H9 (cell line): ENCODE data around the gene SS18L1. TPM values are rescaled to one million over a fixed set of nuclear protein-coding genes. Genes with fewer than 3 reads are reported as not detected.

Experiments
- DNase-seq: peaks from one replicate; pipeline ENCODE4 v3.0.0-alpha.2; 2017
- H2AFZ ChIP-seq: one replicate; pipeline ENCODE4 v1.6.1; 2013; ENCODE audit warnings: mild to moderate bottlenecking, low read length, control low read depth, moderate library complexity
- H2AK5ac ChIP-seq: 2 replicates; pipeline ENCODE4 v1.6.1; 2013; ENCODE audit warnings: low read length, control low read depth, mixed read lengths; ENCODE audit not compliant: insufficient read length
- H2BK120ac ChIP-seq: one replicate; pipeline ENCODE4 v1.6.1; 2013; ENCODE audit warnings: low read depth, mild to moderate bottlenecking, low read length, control low read depth, inconsistent platforms; ENCODE audit not compliant: poor library complexity, severe bottlenecking
- H2BK12ac ChIP-seq: 2 replicates; pipeline ENCODE4 v1.6.1; 2013; ENCODE audit warnings: low read length, control low read depth, mixed read lengths, low read depth; ENCODE audit not compliant: insufficient read length
- H2BK15ac ChIP-seq: 2 replicates; pipeline ENCODE4 v1.6.1; 2013; ENCODE audit warnings: low read depth, low read length, control low read depth
- H2BK20ac ChIP-seq: one replicate; pipeline ENCODE4 v1.6.1; 2013; ENCODE audit warnings: low read depth, mild to moderate bottlenecking, low read length, control low read depth, inconsistent platforms; ENCODE audit not compliant: poor library complexity, severe bottlenecking
- H2BK5ac ChIP-seq: 2 replicates; pipeline ENCODE4 v1.6.1; 2013; ENCODE audit warnings: low read length, control low read depth, mixed read lengths; ENCODE audit not compliant: insufficient read length
- H3K14ac ChIP-seq: 2 replicates; pipeline ENCODE4 v1.6.1; 2013; ENCODE audit warnings: low read length, control low read depth; ENCODE audit not compliant: insufficient read depth
- H3K18ac ChIP-seq: 2 replicates; pipeline ENCODE4 v1.6.1; 2013; ENCODE audit warnings: low read depth, mild to moderate bottlenecking, mixed read lengths, low read length, control low read depth; ENCODE audit not compliant: insufficient read length
- H3K23ac ChIP-seq: 2 replicates; pipeline ENCODE4 v1.6.1; 2013; ENCODE audit warnings: low read length, control low read depth, mixed read lengths, low read depth; ENCODE audit not compliant: insufficient read length
- H3K23me2 ChIP-seq: 2 replicates; pipeline ENCODE4 v1.6.1; 2013; ENCODE audit warnings: low read depth, mild to moderate bottlenecking, mixed read lengths, low read length, control low read depth; ENCODE audit not compliant: insufficient read length, poor library complexity, severe bottlenecking
- H3K27ac ChIP-seq: 2 replicates; pipeline ENCODE4 v1.5.1; 2013; ENCODE audit warnings: low read length, control low read depth, mixed read lengths, low read depth; ENCODE audit not compliant: insufficient read length
- H3K27me3 ChIP-seq: 2 replicates; pipeline ENCODE4 v1.6.1; 2013; ENCODE audit warnings: low read length, control low read depth, inconsistent platforms; ENCODE audit not compliant: insufficient read depth
- H3K4ac ChIP-seq: 2 replicates; pipeline ENCODE4 v1.6.1; 2013; ENCODE audit warnings: low read depth, mild to moderate bottlenecking, control low read depth, inconsistent platforms, low read length, moderate library complexity
- H3K4me1 ChIP-seq: 2 replicates; pipeline ENCODE4 v1.6.1; 2013; ENCODE audit warnings: low read length, control low read depth, inconsistent platforms; ENCODE audit not compliant: insufficient read depth
- H3K4me2 ChIP-seq: 2 replicates; pipeline ENCODE4 v1.6.1; 2013; ENCODE audit warnings: low read length, control low read depth, mixed read lengths; ENCODE audit not compliant: insufficient read length, insufficient read depth
- H3K56ac ChIP-seq: 2 replicates; pipeline ENCODE4 v1.6.1; 2013; ENCODE audit warnings: low read depth, mild to moderate bottlenecking, mixed read lengths, low read length, control low read depth; ENCODE audit not compliant: insufficient read length
- H3K79me1 ChIP-seq: 2 replicates; pipeline ENCODE4 v1.6.1; 2013; ENCODE audit warnings: low read depth, mild to moderate bottlenecking, moderate library complexity, low read length, control low read depth, inconsistent platforms; ENCODE audit not compliant: insufficient read depth, poor library complexity, severe bottlenecking
- H3K79me2 ChIP-seq: 2 replicates; pipeline ENCODE4 v1.6.1; 2013; ENCODE audit warnings: low read length, control low read depth, inconsistent platforms; ENCODE audit not compliant: insufficient read depth
- H3K9ac ChIP-seq: 2 replicates; pipeline ENCODE4 v1.6.1; 2013; ENCODE audit warnings: low read length, control low read depth, mixed read lengths; ENCODE audit not compliant: insufficient read length; ENCODE audit errors: extremely low read depth
- H3K9me3 ChIP-seq: one replicate; pipeline ENCODE4 v1.6.1; 2013; ENCODE audit warnings: low read depth, low read length, inconsistent platforms; ENCODE audit not compliant: control insufficient read depth
- H3T11ph ChIP-seq: one replicate; pipeline ENCODE4 v1.6.1; 2013; ENCODE audit warnings: mild to moderate bottlenecking, low read length, control low read depth, inconsistent platforms
- H4K20me1 ChIP-seq: one replicate; pipeline ENCODE4 v1.6.1; 2013; ENCODE audit not compliant: control insufficient read depth, insufficient read length, insufficient read depth
- H4K5ac ChIP-seq: 2 replicates; pipeline ENCODE4 v1.6.1; 2013; ENCODE audit warnings: low read depth, mild to moderate bottlenecking, mixed read lengths, low read length, control low read depth; ENCODE audit not compliant: insufficient read length
- H4K8ac ChIP-seq: replicated peaks from 2 replicates; pipeline ENCODE4 v1.6.1; 2013; ENCODE audit warnings: low read length, control low read depth, mixed read lengths, low read depth; ENCODE audit not compliant: insufficient read length
- H4K91ac ChIP-seq: 2 replicates; pipeline ENCODE4 v1.6.1; 2013; ENCODE audit warnings: low read depth, mild to moderate bottlenecking, moderate library complexity, mixed read lengths, low read length, control low read depth; ENCODE audit not compliant: insufficient read length
- H3K27ac Mint-ChIP-seq, 3 experiments: 2 replicates in 2 of 3; 3 replicates in 1 of 3; pipeline ENCODE4 v1.8.0; 2020 to 2021; ENCODE audit warnings: mixed read lengths in 3 of 3, mild to moderate bottlenecking in 1 of 3, moderate library complexity in 1 of 3
- H3K27me3 Mint-ChIP-seq: 2 replicates; pipeline ENCODE4 v1.8.0; 2021; ENCODE audit warnings: low read depth, mild to moderate bottlenecking, moderate library complexity, mixed read lengths
- H3K36me3 Mint-ChIP-seq, 3 experiments: 2 replicates in 2 of 3; 3 replicates in 1 of 3; pipeline ENCODE4 v1.8.0; 2020 to 2021; ENCODE audit warnings: low read depth in 3 of 3, mixed read lengths in 3 of 3; ENCODE audit not compliant: insufficient read depth in 1 of 3
- H3K4me1 Mint-ChIP-seq, 2 experiments: 2 replicates each; pipeline ENCODE4 v1.8.0; 2020; ENCODE audit warnings: mixed read lengths in 2 of 2
- H3K4me3 Mint-ChIP-seq, 2 experiments: 2 replicates in 1 of 2; 3 replicates in 1 of 2; pipeline ENCODE4 v1.8.0; 2020 to 2021; ENCODE audit warnings: mild to moderate bottlenecking in 2 of 2, mixed read lengths in 2 of 2, moderate library complexity in 1 of 2
- H3K9me3 Mint-ChIP-seq, 2 experiments: 2 replicates in 1 of 2; 3 replicates in 1 of 2; pipeline ENCODE4 v1.8.0; 2020; ENCODE audit warnings: mild to moderate bottlenecking in 2 of 2, mixed read lengths in 2 of 2, moderate library complexity in 1 of 2
- WGBS: extraction: QIAGEN DNeasy Blood & Tissue Kit; methylation state at CpG from one replicate; pipeline ENCODE4 v1.1.7; 2013; ENCODE audit warnings: missing lambda C conversion rate, low lambda C conversion rate, mixed read lengths; ENCODE audit not compliant: insufficient read length; ENCODE audit errors: extremely low coverage; 5-methylcytosine and 5-hydroxymethylcytosine counted together
- total RNA-seq: library from RNA; stranded (reverse); gene quantifications from 2 replicates; pipeline ENCODE4 v1.2.1, GENCODE V29; 2021
- TF ChIP-seq, protein P1 (sequence below): fragments of 200-600 bp; sonication (generic); conservative IDR thresholded peaks from 3 replicates; pipeline ENCODE4 v1.8.0; 2021; ENCODE audit warnings: antibody characterized with exemption, mild to moderate bottlenecking

SS18L1 gene
- total RNA-seq, 1 experiment from 2014 or later, result 22.2 TPM

DNA sequence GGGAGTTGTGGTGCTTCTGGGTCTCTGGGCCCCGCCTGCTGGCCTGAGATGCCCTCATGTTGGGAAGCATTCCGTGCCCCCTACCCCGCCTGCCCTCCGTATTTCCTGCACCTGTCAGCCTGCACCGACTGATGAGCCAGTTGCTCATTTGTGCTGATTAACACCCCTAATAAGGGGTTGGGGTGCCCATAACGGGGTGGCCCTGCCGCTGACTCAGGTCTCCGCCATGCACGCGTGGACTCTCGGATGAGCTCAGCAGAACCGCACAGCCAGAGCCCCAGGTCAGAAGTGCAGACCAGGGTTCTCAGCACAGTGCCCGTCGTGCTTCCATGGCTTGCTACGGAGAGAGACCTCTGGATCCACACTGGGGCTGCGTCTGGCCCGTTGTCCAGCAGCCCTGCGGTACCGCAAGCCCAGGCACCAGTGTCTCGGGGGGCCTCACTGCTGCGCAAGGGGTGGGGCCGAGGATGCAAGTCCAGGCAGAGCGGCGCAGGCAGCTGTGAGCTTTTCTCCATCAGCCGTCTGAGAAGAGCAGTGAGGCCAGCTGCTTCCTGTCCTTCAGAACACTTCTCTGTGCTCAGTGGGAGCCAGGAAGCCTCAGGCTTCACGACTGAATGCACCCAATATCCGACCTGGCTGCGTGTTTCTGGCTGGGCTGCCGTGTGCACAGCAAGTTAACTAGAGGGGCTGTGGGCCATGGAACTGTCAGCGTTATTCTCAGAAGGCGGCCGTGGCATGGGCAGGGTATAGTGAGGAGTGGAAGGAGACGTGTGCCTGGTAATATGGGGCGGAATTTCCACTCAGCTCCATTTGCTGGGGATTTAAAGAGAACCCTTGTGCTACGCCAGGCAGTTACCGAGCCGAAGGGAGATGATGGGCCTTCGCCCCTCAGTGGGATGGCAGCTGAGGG lies 57.9 kb downstream of the SS18L1 start:
- Mint-ChIP-seq H3K4me1 (no peaks in the 10 kb centered on the region), H3K27me3 (no peaks in the 10 kb centered on the region), H3K9me3 (no peaks in the 10 kb centered on the region), H3K4me3 (no peak overlapping the region), H3K27ac (peak overlapping the region in 1 of 3 experiments; percentile 52; a peak in 1 of 7 replicates), H3K36me3 (peaks cover 22 to 50% (median 47%) of the 10 kb centered on the region in 3 experiments; a peak in 6 of 7 replicates)
- Histone ChIP-seq H3K27ac (no peak overlapping the region), H2BK120ac (no peak overlapping the region), H3K4me2 (no peak overlapping the region), H2BK5ac (no peak overlapping the region), H3K23ac (no peak overlapping the region), H3T11ph (no peak overlapping the region), H2AFZ (no peak overlapping the region), H3K9ac (no peak overlapping the region), H2AK5ac (no peak overlapping the region), H3K9me3 (no peaks in the 10 kb centered on the region), H4K8ac (no peak overlapping the region), H3K79me2 (no peaks in the 10 kb centered on the region), H3K18ac (no peak overlapping the region), H3K56ac (no peak overlapping the region), H3K4me1 (no peaks in the 10 kb centered on the region), H2BK12ac (no peak overlapping the region), H3K79me1 (no peaks in the 10 kb centered on the region), H2BK20ac (no peak overlapping the region), H4K5ac (no peak overlapping the region), H2BK15ac (no peak overlapping the region), H4K20me1 (no peaks in the 10 kb centered on the region), H4K91ac (no peak overlapping the region), H3K4ac (no peak overlapping the region), H3K27me3 (no peaks in the 10 kb centered on the region), H3K14ac (no peak overlapping the region), H3K23me2 (no peaks in the 10 kb centered on the region)
- no CpG with 5 or more reads among the region's 38 CpGs for WGBS
- TF ChIP-seq, protein P1, sequence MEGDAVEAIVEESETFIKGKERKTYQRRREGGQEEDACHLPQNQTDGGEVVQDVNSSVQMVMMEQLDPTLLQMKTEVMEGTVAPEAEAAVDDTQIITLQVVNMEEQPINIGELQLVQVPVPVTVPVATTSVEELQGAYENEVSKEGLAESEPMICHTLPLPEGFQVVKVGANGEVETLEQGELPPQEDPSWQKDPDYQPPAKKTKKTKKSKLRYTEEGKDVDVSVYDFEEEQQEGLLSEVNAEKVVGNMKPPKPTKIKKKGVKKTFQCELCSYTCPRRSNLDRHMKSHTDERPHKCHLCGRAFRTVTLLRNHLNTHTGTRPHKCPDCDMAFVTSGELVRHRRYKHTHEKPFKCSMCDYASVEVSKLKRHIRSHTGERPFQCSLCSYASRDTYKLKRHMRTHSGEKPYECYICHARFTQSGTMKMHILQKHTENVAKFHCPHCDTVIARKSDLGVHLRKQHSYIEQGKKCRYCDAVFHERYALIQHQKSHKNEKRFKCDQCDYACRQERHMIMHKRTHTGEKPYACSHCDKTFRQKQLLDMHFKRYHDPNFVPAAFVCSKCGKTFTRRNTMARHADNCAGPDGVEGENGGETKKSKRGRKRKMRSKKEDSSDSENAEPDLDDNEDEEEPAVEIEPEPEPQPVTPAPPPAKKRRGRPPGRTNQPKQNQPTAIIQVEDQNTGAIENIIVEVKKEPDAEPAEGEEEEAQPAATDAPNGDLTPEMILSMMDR, result no peak
- no peak for DNase-seq
